ENCODE results near the gene SCAF8. TPM values are rescaled to one million over a fixed set of nuclear protein-coding genes. Genes with fewer than 3 reads are reported as not detected.
"Not testable (repeated sequence)": the region's sequence is repeated elsewhere in the genome, so short reads cannot be mapped to it uniquely, and the experiment has no call there.

SCAF8 gene
- total RNA-seq, 6 experiments from 2014 or later: 35.2 to 43.3 (median 38.4) TPM

- DNase-seq: no peak
- no peak for TF ChIP-seq CTCF (IDR thresholded peaks at IDR 0.05)
- Mint-ChIP-seq H3K36me3 (ENCODE audit: low read depth) (no peaks in the 10 kb centered on the region), H3K9me3 (no peaks in the 10 kb centered on the region), H3K27ac (no peak overlapping the region), H3K4me1 (ENCODE audit: low read depth) (0 out of 2 replicates have a peak, but pooled peaks cover 15% of the 10 kb centered on the region), H3K4me3 (no peak overlapping the region), H3K27me3 (ENCODE audit: insufficient read depth) (peaks cover 9% of the 10 kb centered on the region)
These were observed 23.6 kb upstream of the SCAF8 start for GRCh38 chr6:154709621-154710020.

GRCh38 chr6:154710689-154711088, 22.5 kb upstream of the SCAF8 start:
- no peak for DNase-seq

GRCh38 chr6:154715446-154715845, 17.8 kb upstream of the SCAF8 start:
- Mint-ChIP-seq H3K4me1 (ENCODE audit: low read depth) (0 out of 2 replicates have a peak, but pooled peaks cover 6% of the 10 kb centered on the region), H3K4me3 (no peak overlapping the region), H3K27ac (no peak overlapping the region), H3K36me3 (ENCODE audit: low read depth) (peaks cover 10% of the 10 kb centered on the region), H3K9me3 (peaks cover 13% of the 10 kb centered on the region), H3K27me3 (ENCODE audit: insufficient read depth) (peaks cover 23% of the 10 kb centered on the region)
- DNase-seq: no peak
- no peak for TF ChIP-seq CTCF (IDR thresholded peaks at IDR 0.05)

More at GRCh38 chr6:154710689-154711088, 22.5 kb upstream of the SCAF8 start:
- Mint-ChIP-seq H3K9me3 (no peaks in the 10 kb centered on the region), H3K4me1 (ENCODE audit: low read depth) (0 out of 2 replicates have a peak, but pooled peaks cover 15% of the 10 kb centered on the region), H3K27ac (no peak overlapping the region), H3K4me3 (no peak overlapping the region), H3K36me3 (ENCODE audit: low read depth) (no peaks in the 10 kb centered on the region), H3K27me3 (ENCODE audit: insufficient read depth) (peaks cover 9% of the 10 kb centered on the region)
- TF ChIP-seq CTCF (IDR thresholded peaks at IDR 0.05): no peak

- peaks cover 10% of the 10 kb centered on the region for H3K36me3 Mint-ChIP-seq (ENCODE audit: low read depth)
- not testable (repeated sequence) for H3K4me3 Mint-ChIP-seq; H3K27ac Mint-ChIP-seq; DNase-seq; H3K4me1 Mint-ChIP-seq (ENCODE audit: low read depth)
- peaks cover 21% of the 10 kb centered on the region for H3K9me3 Mint-ChIP-seq
- peaks cover 23% of the 10 kb centered on the region for H3K27me3 Mint-ChIP-seq (ENCODE audit: insufficient read depth)
These were observed 16.9 kb upstream of the SCAF8 start for GRCh38 chr6:154716350-154716749.

GRCh38 chr6:154719433-154719832, 13.8 kb upstream of the SCAF8 start:
- no peak for TF ChIP-seq CTCF (IDR thresholded peaks at IDR 0.05)
- Mint-ChIP-seq H3K36me3 (ENCODE audit: low read depth) (peaks cover 10% of the 10 kb centered on the region), H3K27me3 (ENCODE audit: insufficient read depth) (peaks cover 21% of the 10 kb centered on the region; the same call in 1 of the 2 replicates), H3K9me3 (peaks cover 25% of the 10 kb centered on the region), H3K4me3 (no peak overlapping the region), H3K27ac (no peak overlapping the region), H3K4me1 (ENCODE audit: low read depth) (peaks cover 13% of the 10 kb centered on the region)
- DNase-seq: no peak

GRCh38 chr6:154719854-154720253, 13.4 kb upstream of the SCAF8 start:
- peaks cover 13% of the 10 kb centered on the region for H3K4me1 Mint-ChIP-seq (ENCODE audit: low read depth)
- DNase-seq: no peak
- peaks cover 25% of the 10 kb centered on the region for H3K9me3 Mint-ChIP-seq
- H3K36me3 Mint-ChIP-seq (ENCODE audit: low read depth): peaks cover 10% of the 10 kb centered on the region
- H3K27ac Mint-ChIP-seq: no peak overlapping the region
- H3K4me3 Mint-ChIP-seq: no peak overlapping the region
- H3K27me3 Mint-ChIP-seq (ENCODE audit: insufficient read depth): peaks cover 21% of the 10 kb centered on the region; the same call in 1 of the 2 replicates
- TF ChIP-seq CTCF (IDR thresholded peaks at IDR 0.05): no peak
